Activated T-helper 1 cell treated with Interleukin-2 at 50 U/mL for 16 hours (primary cell): ENCODE results near the gene RGL4.

Experiments used
- DNase-seq: peaks from one replicate; pipeline ENCODE4 v3.0.0-alpha.2; 2020; ENCODE audit warnings: low read depth

Gene RGL4

DNA sequence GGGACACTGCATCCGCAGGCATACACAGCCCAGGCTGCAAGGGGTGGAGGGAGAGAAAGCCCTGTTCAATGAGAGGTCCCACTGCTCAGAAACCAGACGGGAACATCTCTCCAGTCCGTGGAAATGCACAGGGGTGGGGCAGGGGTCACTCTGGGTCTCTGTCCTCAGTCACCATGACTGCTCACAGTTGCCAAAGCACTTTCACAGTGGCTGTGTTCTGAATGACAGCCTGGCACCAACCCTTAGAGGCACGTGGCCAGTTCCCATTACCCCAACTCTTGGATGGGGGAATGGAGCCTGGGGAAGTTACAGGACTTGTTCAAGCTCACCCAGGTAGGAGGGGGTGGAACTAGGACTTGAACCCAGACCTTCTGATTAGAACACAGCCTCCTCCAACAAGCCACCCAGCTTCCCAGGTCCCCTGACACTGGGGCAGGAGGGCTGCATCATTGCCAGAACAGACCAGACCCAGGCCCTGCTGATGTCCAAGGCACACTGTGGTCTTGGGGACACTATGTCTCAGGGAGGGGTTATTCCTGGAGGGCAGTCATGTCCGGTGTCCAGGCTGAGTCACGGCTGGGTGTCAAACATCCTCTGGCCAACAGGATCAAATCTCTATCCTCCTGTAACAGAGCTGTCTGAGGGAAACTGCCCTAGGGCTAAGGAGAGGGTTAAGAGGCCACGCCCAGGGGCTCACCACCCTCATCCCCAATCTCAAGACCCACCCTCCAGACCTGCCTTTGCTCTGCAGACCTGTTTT is 51.9 kb downstream of the RGL4 start:
- no peak for DNase-seq

DNA sequence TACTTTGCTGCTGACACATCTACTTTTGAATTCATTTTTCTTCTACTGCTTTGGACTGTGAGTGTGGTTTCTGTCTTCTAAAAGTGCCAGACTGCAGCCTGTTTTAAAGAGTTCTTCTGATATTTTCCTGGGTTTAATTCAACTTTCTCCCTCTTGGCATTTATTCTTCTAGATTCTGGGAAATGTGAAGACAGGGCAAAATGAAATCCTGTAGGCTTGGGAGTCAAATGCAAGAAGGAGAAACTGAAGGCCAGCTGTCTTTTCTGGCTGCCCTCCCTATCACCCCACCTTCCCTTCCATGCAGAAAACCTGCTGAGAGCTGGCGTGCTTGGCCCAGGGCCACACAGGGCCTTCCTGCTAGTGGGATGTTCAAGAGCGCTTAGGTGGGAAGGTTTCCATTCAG is 52.5 kb downstream of the RGL4 start:
- DNase-seq: no peak

DNA sequence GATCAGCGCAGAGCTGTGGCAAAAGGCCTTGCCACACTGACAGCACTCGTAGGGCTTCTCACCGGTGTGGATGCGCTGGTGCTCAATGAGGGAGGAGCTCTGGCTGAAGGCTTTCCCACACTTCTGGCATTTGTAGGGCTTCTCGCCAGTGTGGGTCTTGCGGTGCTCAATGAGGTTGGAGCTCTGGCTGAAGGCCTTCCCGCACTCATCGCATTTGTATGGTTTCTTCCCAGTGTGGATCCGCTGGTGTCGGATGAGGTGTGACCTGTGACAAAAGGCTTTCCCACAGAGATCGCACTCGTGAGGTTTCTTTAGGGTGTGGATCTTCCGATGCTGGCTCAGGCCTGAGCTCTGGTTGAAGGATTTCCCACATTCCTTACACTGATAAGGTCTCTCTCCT is 53.2 kb downstream of the RGL4 start:
- DNase-seq: no peak

DNA sequence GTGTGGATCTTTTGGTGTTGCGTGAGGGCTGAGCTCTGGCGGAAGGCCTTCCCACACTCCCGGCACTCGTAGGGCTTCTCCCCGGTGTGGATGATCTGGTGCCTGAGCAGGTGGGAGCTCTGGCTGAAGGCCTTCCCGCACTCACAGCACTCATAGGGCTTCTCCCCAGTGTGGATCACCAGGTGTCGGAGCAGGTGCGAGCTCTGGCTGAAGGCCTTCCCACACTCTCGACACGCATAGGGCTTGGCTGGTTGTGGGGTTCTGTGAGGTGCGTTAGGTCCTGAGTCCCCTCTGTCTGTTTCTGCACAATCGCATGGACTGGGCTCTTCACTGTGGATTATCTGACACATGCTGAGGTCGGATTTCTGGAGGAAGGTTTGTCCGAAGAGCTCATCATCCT is 53.7 kb downstream of the RGL4 start:
- DNase-seq: no peak

DNA sequence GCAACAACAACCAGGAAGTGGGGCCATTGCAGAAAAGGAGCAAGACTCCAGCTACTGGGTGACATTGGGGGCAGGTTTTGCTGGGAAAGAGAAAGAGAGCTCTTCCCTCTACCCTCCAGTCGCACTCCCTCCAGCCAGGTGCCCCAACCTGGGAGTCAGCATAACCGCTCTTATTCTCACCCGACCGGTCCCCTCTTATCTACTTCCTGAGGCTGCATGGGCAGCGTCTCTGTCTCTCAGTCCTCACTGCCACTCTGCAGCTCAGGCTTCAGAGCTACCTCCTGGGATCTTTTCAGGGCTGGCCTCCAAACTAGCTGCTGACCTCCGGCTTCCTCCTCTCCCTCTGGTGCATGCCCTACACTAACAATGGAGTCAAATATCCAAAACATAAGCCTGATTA is 55.0 kb downstream of the RGL4 start:
- DNase-seq: no peak
